A673 (cell line): ENCODE results near the gene ZNF784. TPM values are rescaled to one million over a fixed set of nuclear protein-coding genes. Genes with fewer than 3 reads are reported as not detected.
A peak's percentile ranks its signal among the peaks of the same experiment; 100 is the strongest.
"Not testable (repeated sequence)": the region's sequence is repeated elsewhere in the genome, so short reads cannot be mapped to it uniquely, and the experiment has no call there.

Experiments
- BruUV-seq: library from RNA; stranded (reverse); fragments of 400-500 nt; replicated peaks from 2 replicates; lab custom pipeline; 2021; lab: Mats Ljungman, UMichigan
- CTCF ChIA-PET: fragments of 300-600 bp; sonication (Branson Sonifier 250); formaldehyde crosslinking; loops from one replicate; lab custom pipeline; 2022; ENCODE audit warnings: antibody characterized with exemption; lab: Charles Lee
- POLR2A ChIA-PET: fragments of 300-600 bp; sonication (Branson Sonifier 250); formaldehyde crosslinking; loops from one replicate; lab custom pipeline; 2022; ENCODE audit warnings: antibody characterized with exemption; ENCODE audit not compliant: low non-redundant PET; lab: Charles Lee
- DNase-seq: peaks from one replicate; pipeline ENCODE4 v3.0.0-alpha.2; 2015; ENCODE audit warnings: low spot score
- H3K27ac ChIP-seq: fragments of 200-600 bp; sonication (generic); 2 replicates; pipeline ENCODE4 v1.5.1; 2016; ENCODE audit warnings: mixed run types, low read depth, mild to moderate bottlenecking, mixed read lengths, antibody characterized with exemption, low read length; ENCODE audit not compliant: poor library complexity, severe bottlenecking
- H3K27me3 ChIP-seq: fragments of 200-600 bp; sonication (generic); replicated peaks from 2 replicates; pipeline ENCODE4 v1.6.1; 2017; ENCODE audit warnings: mixed run types, low read depth, mild to moderate bottlenecking, mixed read lengths, antibody characterized with exemption, low read length; ENCODE audit not compliant: insufficient read depth, poor library complexity
- H3K36me3 ChIP-seq: fragments of 200-600 bp; sonication (generic); 2 replicates; pipeline ENCODE4 v1.6.1; 2016; ENCODE audit warnings: mixed run types, mild to moderate bottlenecking, mixed read lengths, antibody characterized with exemption, low read length; ENCODE audit not compliant: insufficient read depth, poor library complexity, severe bottlenecking
- H3K4me1 ChIP-seq: fragments of 200-600 bp; sonication (generic); 2 replicates; pipeline ENCODE4 v1.6.1; 2017; ENCODE audit warnings: mixed run types, mild to moderate bottlenecking, mixed read lengths, antibody characterized with exemption, low read length; ENCODE audit not compliant: insufficient read depth, poor library complexity, severe bottlenecking
- H3K4me3 ChIP-seq: fragments of 200-600 bp; sonication (generic); 2 replicates; pipeline ENCODE4 v1.5.1; 2016; ENCODE audit warnings: low read depth, mixed run types, mild to moderate bottlenecking, mixed read lengths, low read length; ENCODE audit not compliant: poor library complexity, severe bottlenecking
- H3K9me3 ChIP-seq: fragments of 200-600 bp; sonication (generic); 2 replicates; pipeline ENCODE4 v1.6.1; 2016; ENCODE audit warnings: mixed run types, low read depth, mild to moderate bottlenecking, mixed read lengths, antibody characterized with exemption, low read length; ENCODE audit not compliant: poor library complexity, severe bottlenecking
- EZH2 ChIP-seq: fragments of 200-600 bp; sonication (generic); IDR thresholded peaks from 2 replicates; pipeline ENCODE4 v1.6.1; 2017; ENCODE audit warnings: borderline replicate concordance, low read depth, mild to moderate bottlenecking, mixed read lengths, antibody characterized with exemption, low read length; ENCODE audit not compliant: poor library complexity, severe bottlenecking
- intact Hi-C: fragments of 100-400 bp; cut with micrococcal nuclease; formaldehyde crosslinking; loops from one replicate; pipeline ENCODE4 v1.10.0; 2022; ENCODE audit not compliant: unreplicated experiment
- total RNA-seq: library from RNA; stranded (reverse); gene quantifications from 2 replicates; pipeline ENCODE4 v1.2.3, GENCODE V29; 2021
- TF ChIP-seq, protein P1 (sequence below): fragments of 300-800, 200-600 bp; sonication (generic); conservative IDR thresholded peaks from 2 replicates; pipeline ENCODE4 v1.5.1; 2017; ENCODE audit warnings: low read depth, mild to moderate bottlenecking, antibody characterized with exemption, low read length, moderate library complexity, mixed read lengths

The ZNF784 gene
- total RNA-seq, 1 experiment from 2014 or later, result 7.1 TPM

DNA sequence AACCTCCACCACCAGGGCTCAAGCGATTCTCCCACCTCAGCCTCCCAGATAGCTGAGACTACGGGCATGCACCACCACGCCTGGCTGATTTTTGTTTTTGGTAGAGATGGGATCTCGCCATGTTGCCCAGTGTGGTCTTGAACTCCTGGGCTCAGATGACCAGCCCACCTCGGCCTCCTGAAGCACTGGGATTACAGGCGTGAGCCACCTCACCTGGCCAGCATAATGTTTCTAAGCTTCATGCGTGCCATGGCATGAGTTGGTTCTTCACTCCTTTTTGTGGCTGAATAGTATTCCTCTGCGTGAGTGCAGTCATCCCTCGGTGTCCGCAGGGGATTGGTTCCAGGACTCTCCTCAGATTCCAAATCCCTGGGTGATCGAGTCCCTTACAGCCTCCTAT lies 39.5 kb downstream of the ZNF784 start:
- no TSS peak for BruUV-seq
- no peak overlapping the region for H3K4me3 ChIP-seq
- POLR2A ChIA-PET, result no interaction called here

DNA sequence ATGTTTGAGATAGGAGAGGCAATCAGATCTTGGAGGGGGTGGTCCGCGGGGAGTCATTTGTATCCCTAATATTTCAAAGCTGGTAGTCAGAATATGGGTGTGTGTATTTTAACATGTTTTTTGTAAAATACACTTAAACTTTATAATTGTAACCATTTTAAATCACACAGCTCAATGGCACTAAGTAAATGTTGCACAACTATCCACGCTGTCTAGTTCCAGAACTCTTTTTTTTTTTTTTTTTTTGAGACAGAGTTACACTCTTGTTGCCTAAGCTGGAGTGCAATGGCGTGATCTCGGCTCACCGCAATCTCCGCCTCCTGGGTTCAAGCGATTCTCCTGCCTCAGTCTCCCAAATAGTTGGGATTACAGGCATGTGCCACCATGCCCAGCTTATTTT lies 40.5 kb downstream of the ZNF784 start:
- CTCF ChIA-PET, result interaction anchor here (0.6 kb wide), 1 partner anchor 17 kb away, joined by 7 read pairs; no protein-coding TSS in a partner anchor

More for the DNA sequence above, 39.5 kb downstream of the ZNF784 start:
- intact Hi-C loops, result no loop called here
- TF ChIP-seq EZH2, result no peak
- TF ChIP-seq, protein P1, sequence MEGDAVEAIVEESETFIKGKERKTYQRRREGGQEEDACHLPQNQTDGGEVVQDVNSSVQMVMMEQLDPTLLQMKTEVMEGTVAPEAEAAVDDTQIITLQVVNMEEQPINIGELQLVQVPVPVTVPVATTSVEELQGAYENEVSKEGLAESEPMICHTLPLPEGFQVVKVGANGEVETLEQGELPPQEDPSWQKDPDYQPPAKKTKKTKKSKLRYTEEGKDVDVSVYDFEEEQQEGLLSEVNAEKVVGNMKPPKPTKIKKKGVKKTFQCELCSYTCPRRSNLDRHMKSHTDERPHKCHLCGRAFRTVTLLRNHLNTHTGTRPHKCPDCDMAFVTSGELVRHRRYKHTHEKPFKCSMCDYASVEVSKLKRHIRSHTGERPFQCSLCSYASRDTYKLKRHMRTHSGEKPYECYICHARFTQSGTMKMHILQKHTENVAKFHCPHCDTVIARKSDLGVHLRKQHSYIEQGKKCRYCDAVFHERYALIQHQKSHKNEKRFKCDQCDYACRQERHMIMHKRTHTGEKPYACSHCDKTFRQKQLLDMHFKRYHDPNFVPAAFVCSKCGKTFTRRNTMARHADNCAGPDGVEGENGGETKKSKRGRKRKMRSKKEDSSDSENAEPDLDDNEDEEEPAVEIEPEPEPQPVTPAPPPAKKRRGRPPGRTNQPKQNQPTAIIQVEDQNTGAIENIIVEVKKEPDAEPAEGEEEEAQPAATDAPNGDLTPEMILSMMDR, result no peak
- no peaks in the 10 kb centered on the region for H3K36me3 ChIP-seq
- no peaks in the 10 kb centered on the region for H3K9me3 ChIP-seq
- H3K27me3 ChIP-seq, result no peaks in the 10 kb centered on the region
- H3K27ac ChIP-seq, result peak overlapping the region; percentile 90
- H3K4me1 ChIP-seq, result peaks cover 22% of the 10 kb centered on the region
- DNase-seq, result no peak
- CTCF ChIA-PET, result no interaction called here

DNA sequence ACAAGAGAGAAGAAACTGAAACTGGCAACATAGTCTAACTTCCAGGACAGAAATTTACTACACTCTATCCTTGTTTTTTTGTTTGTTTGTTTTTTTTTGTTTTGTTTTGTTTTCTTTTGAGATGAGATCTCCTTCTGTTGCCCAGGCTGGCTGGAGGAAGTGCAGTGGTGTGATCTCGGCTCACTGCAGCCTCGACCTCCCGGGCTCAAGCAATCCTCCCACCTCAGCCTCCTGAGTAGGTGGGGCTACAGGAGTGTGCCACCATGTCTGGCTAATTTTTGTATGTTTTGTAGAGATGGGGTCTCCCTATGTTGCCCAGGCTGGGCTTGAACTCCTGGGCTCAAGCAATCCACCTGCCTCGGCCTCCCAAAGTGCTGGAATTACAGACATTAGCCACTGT lies 42.1 kb downstream of the ZNF784 start:
- intact Hi-C loops, H3K4me3 ChIP-seq, BruUV-seq, H3K27me3 ChIP-seq, POLR2A ChIA-PET, H3K9me3 ChIP-seq, H3K27ac ChIP-seq, CTCF ChIA-PET, DNase-seq: not testable (repeated sequence)
- Histone ChIP-seq H3K36me3 (peaks cover 12% of the 10 kb centered on the region), H3K4me1 (peaks cover 22% of the 10 kb centered on the region)

More for the DNA sequence above, 40.5 kb downstream of the ZNF784 start:
- intact Hi-C loops, H3K27me3 ChIP-seq, BruUV-seq, DNase-seq, H3K36me3 ChIP-seq, H3K27ac ChIP-seq, H3K4me3 ChIP-seq, H3K9me3 ChIP-seq: not testable (repeated sequence)
- peaks cover 22% of the 10 kb centered on the region for H3K4me1 ChIP-seq
- POLR2A ChIA-PET, result interaction anchor here (0.6 kb wide), 1 partner anchor 13 kb away, joined by 8 read pairs; no protein-coding TSS in a partner anchor

DNA sequence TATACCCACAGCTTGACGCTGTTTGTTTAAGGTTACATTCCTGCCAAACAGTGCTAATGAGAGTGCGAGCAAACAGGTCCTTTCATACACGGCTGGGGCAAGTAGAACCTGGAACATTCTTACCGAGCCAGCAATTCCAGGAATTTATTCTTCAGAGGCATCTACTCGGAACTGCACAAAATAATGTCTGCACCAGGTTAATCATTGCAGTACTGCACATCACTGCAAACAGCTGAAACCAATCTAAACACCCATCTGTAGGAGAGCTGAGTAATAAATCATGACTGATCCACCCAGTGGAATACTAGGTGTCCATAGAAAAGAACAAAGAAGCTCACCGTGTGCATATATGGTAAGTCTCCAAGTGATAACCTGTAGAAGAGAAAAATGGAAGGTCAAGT lies 42.5 kb downstream of the ZNF784 start:
- H3K9me3 ChIP-seq, result no peaks in the 10 kb centered on the region
- no peaks in the 10 kb centered on the region for H3K27me3 ChIP-seq
- no peak for DNase-seq
- H3K4me3 ChIP-seq, result no peak overlapping the region
- intact Hi-C loops, result no loop called here
- H3K4me1 ChIP-seq, result peaks cover 17% of the 10 kb centered on the region
- TF ChIP-seq EZH2, result no peak
- TF ChIP-seq, protein P1, result no peak
- H3K36me3 ChIP-seq, result peaks cover 15% of the 10 kb centered on the region
- POLR2A ChIA-PET, result interaction anchor here (0.5 kb wide), 1 partner anchor 17 kb away, joined by 3 read pairs; the partner anchor contains the start of gene FIZ1
- CTCF ChIA-PET, result no interaction called here
- no TSS peak for BruUV-seq
- H3K27ac ChIP-seq, result no peak overlapping the region
